HCT116 (cell line): ENCODE data around the gene CDIP1. TPM values are rescaled to one million over a fixed set of nuclear protein-coding genes. Genes with fewer than 3 reads are reported as not detected.

ENCODE experiments used
- ATAC-seq: fragments of 200-7000 bp; cut with Tn5 transposase; 2 replicates; pipeline ENCODE4 v1.9.1; 2020; ENCODE audit warnings: mild to moderate bottlenecking, moderate library complexity
- BruUV-seq: library from RNA; stranded (reverse); fragments of 400-500 nt; replicated peaks from 2 replicates; lab custom pipeline; 2021; lab: Mats Ljungman, UMichigan
- CTCF ChIA-PET: fragments of 300-600 bp; sonication (Branson Sonifier 250); formaldehyde crosslinking; loops from one replicate; lab custom pipeline; 2021; ENCODE audit warnings: antibody characterized with exemption; lab: Charles Lee
- POLR2A ChIA-PET: fragments of 300-600, 350-600 bp; sonication (Branson Sonifier 250); formaldehyde crosslinking; loops from one replicate; lab custom pipeline; 2021; ENCODE audit warnings: antibody characterized with exemption; lab: Charles Lee
- RAD21 ChIA-PET, 2 experiments: fragments of 300-600 bp; sonication (Branson Sonifier 250); formaldehyde crosslinking; loops; one replicate each; lab custom pipeline; 2023; ENCODE audit warnings: low total read pairs in 2 of 2; ENCODE audit not compliant: uncharacterized antibody in 2 of 2, unreplicated experiment in 2 of 2, low non-redundant PET in 1 of 2; lab: Charles Lee
- DNase-seq: peaks from one replicate; pipeline ENCODE4 v3.0.0-alpha.2; 2010; ENCODE audit warnings: low read depth, low spot score
- H2AFZ ChIP-seq: fragments of 200-600 bp; shearing (Covaris generic), sonication (generic); 2 replicates; pipeline ENCODE4 v1.6.1; 2017; ENCODE audit warnings: low read depth, mixed run types, mixed read lengths, antibody characterized with exemption, low read length; ENCODE audit not compliant: poor library complexity, severe bottlenecking
- H3K27ac ChIP-seq: 2 replicates; pipeline ENCODE4 v1.5.1; 2012; ENCODE audit warnings: low read depth, low read length
- H3K27me3 ChIP-seq: fragments of 200-600 bp; sonication (generic); 2 replicates; pipeline ENCODE4 v1.6.1; 2016; ENCODE audit warnings: mixed run types, low read length, mixed read lengths; ENCODE audit not compliant: insufficient read depth
- H3K36me3 ChIP-seq, 2 experiments: fragments of 200-500 bp in 1 of 2; fragments of 200-600 bp in 1 of 2; sonication (Bioruptor generic) in 1 of 2; sonication (generic) in 1 of 2; 2 replicates each; pipeline versions ENCODE4 v1.5.1 to v1.6.1; 2014 to 2016; ENCODE audit warnings: low read length in 2 of 2, inconsistent platforms in 1 of 2, mixed read lengths in 1 of 2, mixed run types in 1 of 2; ENCODE audit not compliant: insufficient read depth in 2 of 2, control insufficient read depth in 1 of 2
- H3K4me1 ChIP-seq, 2 experiments: fragments of 200-600 bp in 1 of 2; sonication (generic) in 1 of 2; 2 replicates each; pipeline versions ENCODE4 v1.5.1 to v1.6.1; 2012 to 2017; ENCODE audit warnings: low read length in 2 of 2, inconsistent platforms in 1 of 2, mild to moderate bottlenecking in 1 of 2, mixed read lengths in 1 of 2, mixed run types in 1 of 2, moderate library complexity in 1 of 2; ENCODE audit not compliant: insufficient read depth in 2 of 2, control insufficient read depth in 1 of 2
- H3K4me2 ChIP-seq: fragments of 200-600 bp; sonication (generic); 2 replicates; pipeline ENCODE4 v1.6.1; 2017; ENCODE audit warnings: mixed run types, low read length, mixed read lengths
- H3K4me3 ChIP-seq, 2 experiments: fragments of 200-600 bp in 1 of 2; sonication (generic) in 1 of 2; replicated peaks in 1 of 2; 2 replicates each; pipeline ENCODE4 v1.5.1; 2011 to 2016; ENCODE audit warnings: low read length in 2 of 2, control low read depth in 1 of 2, low read depth in 1 of 2, mild to moderate bottlenecking in 1 of 2, mixed read lengths in 1 of 2, mixed run types in 1 of 2
- H3K79me2 ChIP-seq: fragments of 200-600 bp; sonication (generic); 2 replicates; pipeline ENCODE4 v1.6.1; 2017; ENCODE audit warnings: mild to moderate bottlenecking, mixed run types, low read length, moderate library complexity, mixed read lengths; ENCODE audit not compliant: insufficient read depth
- H3K9ac ChIP-seq: fragments of 200-600 bp; sonication (generic); 2 replicates; pipeline ENCODE4 v1.6.1; 2016; ENCODE audit warnings: low read length, mixed read lengths
- H3K9me2 ChIP-seq: fragments of 200-600 bp; sonication (generic), shearing (Covaris generic); 2 replicates; pipeline ENCODE4 v1.6.1; 2017; ENCODE audit warnings: mixed run types, mild to moderate bottlenecking, moderate library complexity; ENCODE audit not compliant: insufficient read depth
- H3K9me3 ChIP-seq, 2 experiments: fragments of 200-500 bp in 1 of 2; fragments of 200-600 bp in 1 of 2; sonication (Bioruptor generic) in 1 of 2; sonication (generic) in 1 of 2; 2 replicates each; pipeline ENCODE4 v1.6.1; 2014 to 2017; ENCODE audit warnings: low read length in 2 of 2, mixed read lengths in 2 of 2, inconsistent platforms in 1 of 2, low read depth in 1 of 2, mild to moderate bottlenecking in 1 of 2, mixed run types in 1 of 2, moderate library complexity in 1 of 2; ENCODE audit not compliant: control insufficient read depth in 1 of 2, insufficient read depth in 1 of 2
- H4K20me1 ChIP-seq: fragments of 200-600 bp; sonication (generic), shearing (Covaris generic); 2 replicates; pipeline ENCODE4 v1.6.1; 2017; ENCODE audit warnings: mixed run types, mild to moderate bottlenecking, moderate library complexity; ENCODE audit not compliant: insufficient read depth
- CBX3 ChIP-seq: IDR thresholded peaks from 2 replicates; pipeline ENCODE4 v1.6.1; 2012; ENCODE audit warnings: low read depth
- CTCF ChIP-seq, 3 experiments: fragments of 200-600 bp in 1 of 3; sonication (generic) in 1 of 3; IDR thresholded peaks in 2 of 3; conservative IDR thresholded peaks in 1 of 3; 2 replicates each; pipeline ENCODE4 v1.5.1; 2012 to 2017; ENCODE audit warnings: low read depth in 2 of 3, low read length in 2 of 3, antibody characterized with exemption in 1 of 3, borderline replicate concordance in 1 of 3, control low read depth in 1 of 3, mild to moderate bottlenecking in 1 of 3, mixed read lengths in 1 of 3, mixed run types in 1 of 3, moderate library complexity in 1 of 3; ENCODE audit not compliant: insufficient read depth in 1 of 3
- ELF1 ChIP-seq: IDR thresholded peaks from 2 replicates; pipeline ENCODE4 v1.6.1; 2012; ENCODE audit warnings: low read depth, borderline replicate concordance
- FOSL1 ChIP-seq: IDR thresholded peaks from 2 replicates; pipeline ENCODE4 v1.6.1; 2012; ENCODE audit warnings: low read depth
- JUND ChIP-seq: IDR thresholded peaks from 2 replicates; pipeline ENCODE4 v1.6.1; 2012
- POLR2AphosphoS5 ChIP-seq: IDR thresholded peaks from 2 replicates; pipeline ENCODE4 v1.6.1; 2011; ENCODE audit warnings: mild to moderate bottlenecking, low read depth, low read length, moderate library complexity
- RAD21 ChIP-seq: IDR thresholded peaks from 2 replicates; pipeline ENCODE4 v1.6.1; 2012; ENCODE audit warnings: low read depth, mild to moderate bottlenecking
- REST ChIP-seq: IDR thresholded peaks from 2 replicates; pipeline ENCODE4 v1.6.1; 2012; ENCODE audit warnings: low read depth
- SIN3A ChIP-seq: IDR thresholded peaks from 2 replicates; pipeline ENCODE4 v1.6.1; 2012; ENCODE audit warnings: low read depth
- SP1 ChIP-seq: IDR thresholded peaks from 2 replicates; pipeline ENCODE4 v1.6.1; 2012; ENCODE audit warnings: low read depth
- SRF ChIP-seq: IDR thresholded peaks from 2 replicates; pipeline ENCODE4 v1.6.1; 2012; ENCODE audit warnings: low read depth
- YY1 ChIP-seq: IDR thresholded peaks from 2 replicates; pipeline ENCODE4 v1.6.1; 2011; ENCODE audit warnings: low read length, low read depth, moderate library complexity, mild to moderate bottlenecking; ENCODE audit not compliant: insufficient replicate concordance; ENCODE audit errors: extremely low read depth
- ZBTB33 ChIP-seq: IDR thresholded peaks from 2 replicates; pipeline ENCODE4 v1.6.1; 2011; ENCODE audit warnings: mild to moderate bottlenecking, low read length, moderate library complexity; ENCODE audit not compliant: insufficient replicate concordance; ENCODE audit errors: extremely low read depth
- intact Hi-C: fragments of 100-400 bp; cut with micrococcal nuclease; formaldehyde crosslinking; loops from 2 replicates; pipeline ENCODE4 v1.10.0; 2022
- total RNA-seq: library from RNA; stranded (reverse); gene quantifications from one replicate; pipeline ENCODE4 v1.2.1, GENCODE V29; 2021; ENCODE audit not compliant: unreplicated experiment
- TF ChIP-seq, protein P1 (sequence below): IDR thresholded peaks from 2 replicates; pipeline ENCODE4 v1.6.1; 2012

Gene CDIP1
- total RNA-seq, 1 experiment from 2014 or later = 7.2 TPM

- POLR2A ChIA-PET = no interaction called here
- Histone ChIP-seq H3K4me1 (no peaks in the 10 kb centered on the region), H3K9ac (no peak overlapping the region), H2AFZ (no peak overlapping the region), H3K4me3 (no peak overlapping the region), H3K9me3 (no peaks in the 10 kb centered on the region), H3K27ac (no peak overlapping the region), H3K9me2 (no peaks in the 10 kb centered on the region), H3K79me2 (no peaks in the 10 kb centered on the region), H3K36me3 (no peaks in the 10 kb centered on the region), H3K27me3 (no peaks in the 10 kb centered on the region), H3K4me2 (no peak overlapping the region), H4K20me1 (no peaks in the 10 kb centered on the region)
- BruUV-seq = no TSS peak
- DNase-seq (no peak), ATAC-seq (no peak)
- no peak for TF ChIP-seq CBX3
- no peak for TF ChIP-seq SRF
- TF ChIP-seq, protein P1, sequence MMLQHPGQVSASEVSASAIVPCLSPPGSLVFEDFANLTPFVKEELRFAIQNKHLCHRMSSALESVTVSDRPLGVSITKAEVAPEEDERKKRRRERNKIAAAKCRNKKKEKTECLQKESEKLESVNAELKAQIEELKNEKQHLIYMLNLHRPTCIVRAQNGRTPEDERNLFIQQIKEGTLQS = no peak
- no peak for TF ChIP-seq POLR2AphosphoS5
- no peak for TF ChIP-seq SIN3A
- no peak for TF ChIP-seq ELF1
- TF ChIP-seq SP1 = no peak
- RAD21 ChIA-PET = no interaction called here
- CTCF ChIA-PET = no interaction called here
- intact Hi-C loops = no loop called here
Observed at GRCh38 chr16:4532238-4532637, 6.3 kb downstream of the CDIP1 start.

DNA sequence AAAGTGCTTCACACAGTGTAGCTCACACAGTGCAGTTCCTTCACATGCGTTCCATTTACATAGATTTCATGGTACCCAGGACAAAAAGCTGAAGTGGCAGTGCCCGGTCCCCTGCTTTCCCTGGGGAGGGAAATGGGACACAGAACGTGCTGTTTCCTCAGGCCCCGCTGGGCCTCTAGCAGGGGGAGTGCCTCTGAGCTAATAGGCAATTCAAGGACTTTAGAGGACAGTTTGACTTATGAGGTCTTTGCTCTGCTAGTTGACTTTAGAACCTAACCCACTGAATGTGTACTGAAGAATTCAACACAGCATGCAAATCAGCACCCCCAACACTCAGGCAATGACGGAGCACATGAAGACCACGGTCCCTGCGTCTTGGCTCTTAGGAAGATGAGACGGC is 6.8 kb downstream of the CDIP1 start:
- intact Hi-C loops = no loop called here
- ChIA-PET RAD21 (no interaction called here), POLR2A (no interaction called here), CTCF (no interaction called here)
- Histone ChIP-seq H3K4me1 (no peaks in the 10 kb centered on the region), H2AFZ (no peak overlapping the region), H3K4me2 (no peak overlapping the region), H3K9me3 (no peaks in the 10 kb centered on the region), H3K4me3 (no peak overlapping the region), H4K20me1 (no peaks in the 10 kb centered on the region), H3K9me2 (no peaks in the 10 kb centered on the region), H3K9ac (no peak overlapping the region), H3K27ac (no peak overlapping the region), H3K27me3 (no peaks in the 10 kb centered on the region), H3K36me3 (no peaks in the 10 kb centered on the region), H3K79me2 (no peaks in the 10 kb centered on the region)
- ATAC-seq = no peak
- no peak for DNase-seq
- BruUV-seq = no TSS peak
- TF ChIP-seq FOSL1 (no peak), CTCF (IDR thresholded peaks at IDR 0.05 in 2 of 3, conservative IDR thresholded peaks at IDR 0.05 in 1 of 3; ENCODE audit: borderline replicate concordance in 1 of 3, insufficient read depth in 1 of 3, low read depth in 2 of 3, low read length in 2 of 3) (no peak), JUND (no peak), RAD21 (no peak), POLR2AphosphoS5 (no peak), REST (no peak), ZBTB33 (no peak), YY1 (no peak), SRF (no peak)
